ENCODE data around the gene SCUBE1.

SCUBE1 gene

DNA sequence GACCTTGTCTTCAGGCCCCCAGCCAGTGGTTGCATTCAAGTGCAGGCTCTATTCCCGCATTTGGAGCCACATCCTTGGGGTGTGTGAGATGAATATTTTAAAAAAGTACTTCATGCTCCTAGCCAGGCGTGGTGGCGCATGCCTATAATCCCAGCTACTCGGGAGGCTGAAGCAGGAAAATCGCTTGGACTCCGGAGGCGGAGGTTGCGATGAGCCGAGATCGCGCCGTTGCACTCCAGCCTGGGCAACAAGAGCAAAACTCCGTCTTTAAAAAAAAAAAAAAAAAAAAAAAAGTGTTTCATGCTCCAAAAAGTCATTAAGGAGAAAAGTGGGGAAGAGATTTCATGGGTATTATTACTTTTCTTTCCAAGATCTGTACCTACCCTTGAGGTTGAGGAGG lies 18.0 kb downstream of the SCUBE1 start:
- DNase-seq = no peak

DNA sequence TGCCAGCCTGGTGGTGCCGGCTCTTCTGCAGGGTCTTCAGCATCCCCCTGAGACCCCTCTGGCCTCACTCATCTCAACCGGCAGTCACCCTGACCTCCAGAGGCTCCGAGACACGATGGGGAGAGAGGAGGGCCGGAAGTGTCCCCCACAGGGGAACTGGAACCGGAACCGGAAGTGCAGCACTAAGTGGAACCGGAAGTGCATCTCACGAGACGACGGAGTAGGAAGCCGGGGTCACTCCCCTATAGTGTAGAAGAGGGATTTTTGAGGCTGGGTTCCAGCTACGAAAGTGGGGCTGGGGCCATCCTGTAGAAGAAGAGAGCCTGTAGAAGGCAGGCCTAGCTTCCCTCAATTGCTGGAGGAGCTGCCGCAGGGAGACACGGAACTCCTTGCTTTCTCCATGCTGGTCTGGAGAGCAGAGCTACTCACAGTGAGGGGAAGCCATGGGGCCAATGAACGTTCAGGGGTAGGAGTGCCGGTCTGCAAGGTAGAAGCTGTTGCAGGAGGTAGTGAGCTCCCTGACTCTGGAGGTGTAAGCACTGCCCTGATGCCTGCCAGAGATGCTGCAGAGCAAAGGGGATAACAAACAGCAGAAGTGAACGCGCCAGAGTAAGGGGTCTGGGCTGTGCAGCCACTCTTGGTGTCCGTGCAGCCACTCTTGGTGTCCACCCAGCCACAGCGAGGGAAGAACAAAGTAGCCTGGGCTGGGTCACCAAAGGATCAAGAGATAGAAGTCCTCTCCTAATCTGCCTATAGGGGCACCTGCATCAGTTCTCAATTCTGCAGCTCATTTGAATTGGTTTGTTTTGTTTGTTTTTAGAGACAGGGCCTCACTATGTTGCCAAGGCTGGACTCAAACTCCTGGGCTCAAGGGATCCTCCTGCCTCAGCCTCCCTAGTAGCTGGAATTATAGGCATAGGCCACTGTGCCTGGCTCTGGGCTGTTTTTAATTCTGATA lies 21.9 kb downstream of the SCUBE1 start:
- no peak for DNase-seq

DNA sequence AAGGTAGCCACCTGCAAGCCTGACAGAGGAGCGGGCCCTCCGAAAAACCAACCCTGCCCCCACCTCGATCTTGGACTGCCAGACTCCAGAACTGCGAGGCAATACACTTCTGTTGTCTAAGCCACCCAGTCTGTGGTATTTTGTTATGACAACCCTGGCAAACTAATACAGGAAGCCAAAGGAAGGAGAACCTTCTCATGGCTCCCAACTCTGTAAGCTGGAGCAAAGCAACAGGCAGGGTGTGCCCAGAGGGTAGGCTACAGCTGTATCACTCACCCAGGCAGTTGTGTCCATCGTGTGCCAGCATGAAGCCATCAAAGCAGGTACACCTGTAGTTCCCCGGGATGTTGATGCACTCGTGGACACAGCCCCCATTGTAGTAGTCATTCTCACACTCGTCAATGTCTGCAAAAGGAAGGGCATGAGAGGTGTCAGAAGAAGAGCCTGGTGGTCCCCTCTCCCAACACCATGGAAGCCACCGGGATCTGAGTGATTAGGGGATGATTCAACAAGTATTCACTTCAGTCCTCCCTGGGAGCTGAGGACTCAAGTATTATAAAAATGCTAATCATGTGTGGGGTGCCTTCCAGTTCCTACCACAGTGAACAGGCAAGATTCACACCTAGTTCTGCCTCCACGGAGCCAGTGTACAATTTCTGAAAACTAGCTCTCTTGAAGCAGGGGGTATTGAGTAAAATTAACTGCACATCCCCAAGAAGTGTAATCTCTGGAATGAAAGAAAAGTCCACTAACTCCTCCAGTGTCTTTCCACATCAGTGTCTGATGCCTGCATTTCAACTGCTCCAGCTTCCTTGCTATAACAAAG lies 23.3 kb downstream of the SCUBE1 start:
- DNase-seq = no peak

DNA sequence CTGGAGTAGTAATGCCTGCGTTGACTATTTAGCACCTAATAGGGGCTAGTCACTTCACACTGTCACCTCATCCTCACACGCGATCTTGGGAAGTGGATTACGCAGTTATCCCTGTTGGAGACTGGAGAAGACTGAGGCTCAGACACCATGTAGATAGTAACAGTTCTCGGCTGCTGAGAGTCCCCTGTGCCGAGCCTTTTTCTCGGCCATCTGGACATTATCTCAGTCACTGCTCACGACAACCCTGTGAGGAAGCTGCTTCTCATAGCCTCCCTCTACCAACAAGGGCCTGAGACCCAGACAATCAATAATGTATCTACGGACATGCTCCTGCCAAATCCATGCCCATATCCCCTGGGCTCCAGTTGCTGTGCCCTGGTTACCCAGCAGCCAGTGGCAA lies 25.9 kb downstream of the SCUBE1 start:
- no peak for DNase-seq

DNA sequence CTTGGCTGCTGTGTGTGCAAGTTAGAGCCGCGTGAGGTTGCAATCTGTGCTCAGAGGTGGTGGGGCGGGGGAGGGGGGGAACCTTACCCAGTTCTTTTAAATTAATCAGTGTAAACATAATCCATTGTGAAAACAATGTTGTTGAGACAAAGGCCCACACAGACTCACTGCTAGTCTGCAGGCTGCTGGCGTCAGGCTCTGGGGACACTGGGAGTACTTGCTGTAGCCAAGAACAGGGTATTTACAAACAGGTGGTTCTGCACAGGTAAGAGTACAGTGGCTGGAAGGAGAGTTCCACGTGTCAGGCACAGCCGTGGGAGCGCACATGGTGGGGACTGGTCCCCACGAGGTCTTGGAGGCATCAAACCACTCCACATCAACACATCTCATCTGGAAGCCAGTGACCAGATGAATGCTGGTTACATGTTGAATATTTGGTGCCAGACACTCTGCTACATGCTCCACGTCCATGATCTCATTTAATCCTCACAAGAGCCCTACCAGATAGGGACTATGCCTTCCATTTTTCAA lies 27.4 kb downstream of the SCUBE1 start:
- DNase-seq = no peak

DNA sequence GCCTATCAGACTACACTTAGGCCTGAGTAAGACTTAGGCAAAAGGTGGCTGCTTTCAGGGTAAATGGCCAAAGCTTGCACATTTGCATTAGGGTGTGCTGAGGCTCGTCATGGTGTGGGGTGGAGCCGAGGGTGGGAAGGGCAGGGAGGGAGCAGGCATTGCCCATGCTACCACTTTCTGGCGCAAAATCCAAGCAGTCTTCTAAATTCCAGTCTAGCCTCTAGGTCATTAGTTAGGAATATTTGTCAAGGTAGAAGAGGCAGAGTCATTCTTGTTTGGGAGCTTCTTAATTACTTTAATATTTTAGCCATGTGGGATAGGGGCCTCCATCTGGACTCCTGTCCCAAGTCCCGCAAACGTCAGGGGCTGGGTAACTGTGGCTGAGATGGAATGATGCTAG lies 28.6 kb downstream of the SCUBE1 start:
- no peak for DNase-seq

DNA sequence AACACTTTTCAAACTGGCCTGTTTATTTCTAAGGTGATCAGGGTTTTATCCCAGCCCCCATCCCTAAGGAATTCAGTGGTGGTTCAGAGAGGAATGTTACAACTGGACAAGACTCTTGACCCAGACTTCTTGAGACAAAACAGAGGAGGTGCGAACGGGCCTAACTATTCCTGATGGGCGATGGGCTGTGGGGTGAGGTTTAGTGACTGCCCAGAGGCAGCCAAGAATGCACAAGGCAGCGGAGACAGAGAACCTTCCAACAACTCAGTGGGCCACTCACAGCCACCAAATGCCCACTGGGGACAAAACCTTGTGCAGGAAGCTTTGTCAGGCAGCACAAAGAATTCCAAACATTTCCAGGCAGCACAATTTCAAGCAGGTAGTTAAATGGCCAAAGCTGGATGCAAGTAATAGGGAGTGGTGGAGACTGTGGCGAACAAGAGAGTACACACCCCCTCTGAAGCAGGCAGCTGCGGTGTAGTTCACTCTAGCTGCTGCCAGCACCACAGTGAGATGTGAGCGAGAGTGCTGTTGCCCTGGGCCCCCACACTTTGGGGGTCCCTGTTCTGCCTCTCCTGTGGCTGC lies 29.2 kb downstream of the SCUBE1 start:
- DNase-seq = no peak

DNA sequence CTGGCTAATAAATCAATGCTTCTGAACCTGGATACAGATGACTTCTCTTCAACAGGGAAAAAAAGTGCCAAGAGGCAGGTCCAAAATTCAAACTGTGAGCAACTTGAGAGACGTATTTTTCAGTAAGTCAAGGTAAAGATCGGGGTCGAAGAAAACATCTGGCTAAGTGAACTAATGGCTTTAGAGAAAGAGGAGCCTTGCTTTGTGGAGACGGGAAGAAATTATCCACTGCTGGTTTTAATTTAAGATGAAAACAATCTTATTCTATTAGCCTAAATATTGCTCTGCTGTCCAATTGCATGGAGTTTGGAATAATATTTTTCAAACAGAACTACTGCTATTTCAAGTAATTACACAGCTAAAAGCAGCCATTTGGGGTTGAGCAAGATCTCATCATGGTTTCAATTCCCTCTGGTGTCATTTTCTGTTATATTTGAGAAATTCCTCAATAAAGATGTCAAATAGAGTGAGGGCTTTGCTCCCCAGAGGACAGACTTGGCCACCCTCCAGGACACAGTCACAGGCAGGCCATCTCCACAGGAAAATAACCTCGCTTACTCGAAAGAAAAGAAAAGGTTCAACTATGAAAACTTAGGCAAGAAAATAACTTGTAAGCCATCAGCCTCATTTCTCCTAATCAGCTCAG lies 29.8 kb downstream of the SCUBE1 start:
- DNase-seq = no peak

DNA sequence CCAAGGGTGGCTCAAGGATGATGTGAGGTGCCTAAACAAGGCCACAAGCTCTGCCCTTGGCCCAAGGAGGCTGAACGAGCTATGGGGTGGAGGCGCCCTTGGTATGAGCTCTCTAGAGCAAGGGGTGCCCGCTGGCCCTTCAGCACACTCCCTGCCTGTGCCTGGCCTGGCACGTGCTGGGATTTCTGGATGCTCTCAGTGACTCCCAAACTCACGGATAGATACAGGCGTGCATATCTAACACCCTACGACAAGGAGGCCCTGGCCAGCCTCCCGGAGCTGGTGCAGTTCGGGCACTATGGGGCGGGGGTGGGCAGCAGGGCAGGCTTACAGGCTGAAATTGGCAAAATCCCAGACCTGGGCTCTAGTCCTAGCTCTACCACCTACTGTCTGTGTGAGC lies 30.6 kb downstream of the SCUBE1 start:
- DNase-seq = no peak

DNA sequence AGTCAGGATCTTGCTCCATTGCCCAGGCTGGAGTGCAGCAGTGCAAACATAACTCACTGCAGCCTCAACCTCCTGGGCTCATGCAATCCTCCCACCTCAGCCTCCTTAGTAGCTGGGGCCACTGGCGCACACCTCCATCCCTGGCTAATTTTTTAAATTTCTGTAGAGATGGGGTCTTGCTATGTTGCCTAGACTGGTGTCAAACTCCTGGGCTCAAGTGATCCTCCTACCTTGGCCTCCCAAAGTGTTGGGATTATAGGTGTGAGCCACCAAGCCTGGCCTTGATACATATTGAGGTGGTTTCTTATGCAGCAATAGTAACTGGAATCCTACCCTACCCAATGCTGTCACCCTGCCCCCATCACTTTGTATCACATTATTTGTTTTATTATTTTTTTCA lies 32.4 kb downstream of the SCUBE1 start:
- no peak for DNase-seq

DNA sequence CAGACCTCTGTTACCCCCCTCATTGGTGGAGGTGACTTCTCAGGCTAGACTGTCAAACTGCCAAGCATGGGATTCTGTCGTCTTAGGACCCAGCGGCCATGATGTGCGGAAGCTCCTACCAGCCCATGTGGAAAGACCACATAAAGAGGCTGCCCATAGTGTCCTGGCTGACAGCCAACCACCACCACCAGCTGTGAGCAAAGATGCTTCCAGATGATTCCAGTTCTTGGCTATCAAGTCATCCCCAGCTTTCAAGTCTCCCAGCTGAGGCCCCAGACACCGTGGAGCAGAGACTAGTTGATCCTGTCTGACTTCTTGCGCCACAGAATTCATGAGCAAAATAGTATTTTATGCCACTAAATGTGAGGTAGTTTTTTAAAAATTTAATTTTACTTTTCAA lies 32.9 kb downstream of the SCUBE1 start:
- no peak for DNase-seq

DNA sequence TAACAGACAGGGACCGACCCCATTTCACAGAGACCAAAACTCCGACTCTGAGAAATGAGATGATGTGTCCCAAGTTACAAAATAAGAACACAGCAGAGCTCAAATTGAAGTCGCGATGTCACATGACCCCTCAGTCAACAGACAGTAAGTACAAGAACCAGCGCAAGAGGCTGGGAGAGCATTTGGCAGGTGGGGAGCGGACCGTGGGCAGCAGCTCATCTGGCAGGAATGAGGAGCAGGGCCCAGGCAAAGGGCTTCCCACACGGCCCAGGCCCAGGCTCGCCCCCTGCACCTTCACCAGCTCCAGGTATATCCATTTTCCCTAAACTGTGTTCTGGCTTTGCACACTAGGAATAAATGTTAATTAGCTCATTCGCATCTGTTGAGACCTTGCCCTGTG lies 34.3 kb downstream of the SCUBE1 start:
- DNase-seq = no peak

DNA sequence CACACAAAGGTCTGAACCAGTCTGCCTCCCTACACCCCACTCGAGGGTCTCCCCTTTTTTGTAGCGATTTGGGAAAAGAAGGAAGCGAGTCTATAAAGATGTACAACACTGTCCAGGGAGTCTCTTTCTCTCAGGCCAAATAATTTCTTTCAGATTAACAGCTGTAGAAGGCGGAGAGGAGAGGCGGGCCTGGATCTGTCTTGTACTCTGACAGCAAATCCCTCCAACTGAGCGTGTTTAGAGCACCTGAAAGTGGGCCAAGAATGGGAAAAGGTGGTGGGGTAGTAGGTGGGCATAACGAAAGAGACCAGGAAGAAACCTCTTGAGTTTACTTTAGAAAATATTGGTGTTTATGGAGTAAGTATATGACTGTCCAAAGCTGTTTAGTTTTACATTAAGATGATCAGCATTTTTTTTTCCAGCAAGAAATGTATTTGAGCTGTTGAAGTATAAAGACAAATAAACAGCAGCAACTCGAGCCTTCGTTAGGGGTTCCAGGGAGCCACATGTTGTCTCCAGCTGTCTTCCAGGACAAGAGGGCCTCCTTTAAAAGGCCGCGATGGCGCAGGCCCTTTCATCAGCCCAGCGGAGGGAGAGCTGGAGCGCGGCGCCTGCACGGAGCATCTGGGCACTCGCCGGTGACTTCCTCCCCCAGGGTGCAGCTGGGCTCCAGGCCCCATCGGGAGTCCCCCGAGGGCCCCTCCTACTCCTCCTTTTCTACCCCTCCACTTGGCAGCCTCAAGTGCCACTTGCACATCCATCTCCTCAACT lies 34.9 kb downstream of the SCUBE1 start:
- no peak for DNase-seq

DNA sequence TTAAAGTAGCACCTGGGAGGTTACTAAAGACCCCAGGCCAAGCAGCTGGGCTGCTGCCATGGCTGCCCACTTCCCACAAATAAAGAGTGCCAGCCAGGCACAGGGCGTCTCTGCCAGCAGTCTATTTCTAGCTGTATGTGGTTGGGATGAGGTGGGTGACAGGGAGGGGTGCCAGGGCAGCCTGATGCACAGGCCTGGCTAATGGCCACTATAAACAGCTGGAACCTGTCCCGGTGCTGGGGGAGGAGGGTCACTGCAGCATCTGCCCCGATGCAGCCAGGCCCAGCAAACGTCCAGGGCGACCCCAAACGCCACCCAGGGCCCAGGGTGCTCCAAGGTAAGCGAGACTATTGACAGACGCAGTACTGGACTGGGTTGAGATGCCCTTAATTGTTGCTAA lies 37.4 kb downstream of the SCUBE1 start:
- no peak for DNase-seq

DNA sequence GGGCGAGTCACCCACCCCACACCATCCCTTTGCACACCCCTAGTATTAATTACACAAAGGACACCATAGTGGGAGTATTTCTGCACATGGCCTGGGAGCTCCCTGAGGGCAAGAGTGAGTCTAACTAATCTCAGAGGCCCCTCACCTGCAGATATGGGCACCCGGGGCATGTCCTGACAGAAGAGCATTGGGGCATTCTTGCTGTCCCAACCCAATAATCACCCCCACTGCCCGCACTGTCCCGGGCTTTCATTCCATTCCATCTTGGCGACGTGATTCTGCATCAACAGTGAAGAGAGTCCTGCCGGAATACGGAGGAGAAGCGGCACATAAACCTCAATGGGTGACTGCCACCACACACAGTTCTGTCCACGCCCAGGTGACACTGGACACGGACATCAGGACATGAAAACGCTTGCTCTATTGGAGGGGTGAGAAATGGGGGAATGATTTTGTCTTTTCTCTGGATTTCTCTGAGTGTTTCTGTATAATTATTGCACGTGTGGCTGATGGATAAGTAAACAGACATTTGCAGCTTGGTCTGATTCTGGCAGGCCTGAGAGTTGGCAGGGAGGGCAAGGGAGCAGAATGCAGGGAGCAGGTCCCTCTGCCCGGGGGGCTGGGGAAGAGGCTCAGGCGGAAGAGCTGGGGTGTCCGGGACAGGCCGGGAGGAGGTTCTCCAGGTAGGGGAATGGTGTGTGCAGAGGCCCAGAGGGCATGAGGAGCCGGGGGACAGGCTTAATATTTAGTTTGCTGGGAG lies 38.2 kb downstream of the SCUBE1 start:
- no peak for DNase-seq

DNA sequence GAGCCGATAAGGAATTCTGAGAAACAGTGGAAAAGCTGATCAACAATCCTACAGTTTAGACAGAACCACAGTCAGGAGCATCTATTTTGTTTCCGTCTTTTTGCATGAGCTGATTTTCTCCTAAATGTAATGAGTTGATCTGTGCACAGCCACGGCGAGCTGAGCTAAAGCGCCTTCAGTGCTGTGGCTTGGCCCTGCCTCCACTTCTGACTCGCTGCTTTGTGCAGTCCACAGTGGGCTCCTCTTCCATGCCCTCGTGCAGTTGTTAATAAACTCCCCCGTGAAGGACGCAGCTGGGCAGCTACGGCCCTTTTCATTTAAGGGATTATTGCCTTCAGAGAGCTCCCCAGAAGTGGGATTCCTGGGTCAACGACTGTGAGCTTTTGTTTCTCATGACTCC lies 39.4 kb downstream of the SCUBE1 start:
- no peak for DNase-seq

DNA sequence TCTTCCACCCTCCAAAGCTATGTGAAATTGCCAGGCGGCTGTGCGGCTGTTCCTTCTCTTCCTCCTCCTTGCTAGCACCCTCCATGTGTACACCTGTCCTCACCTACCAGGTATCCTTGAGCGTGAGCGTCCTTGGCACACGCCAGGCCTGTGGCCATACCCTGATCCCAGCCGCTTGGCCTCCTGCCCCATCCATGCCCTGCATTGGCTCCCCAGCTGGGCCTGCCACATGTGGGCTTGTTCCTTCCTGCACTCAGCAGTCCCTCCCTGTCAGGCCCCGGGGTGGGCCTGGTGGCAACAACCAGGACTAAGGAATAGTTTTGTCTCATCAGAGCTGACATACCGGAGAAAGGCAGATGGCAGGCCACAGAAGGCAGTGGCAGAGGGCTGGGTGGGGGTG lies 40.0 kb downstream of the SCUBE1 start:
- no peak for DNase-seq

DNA sequence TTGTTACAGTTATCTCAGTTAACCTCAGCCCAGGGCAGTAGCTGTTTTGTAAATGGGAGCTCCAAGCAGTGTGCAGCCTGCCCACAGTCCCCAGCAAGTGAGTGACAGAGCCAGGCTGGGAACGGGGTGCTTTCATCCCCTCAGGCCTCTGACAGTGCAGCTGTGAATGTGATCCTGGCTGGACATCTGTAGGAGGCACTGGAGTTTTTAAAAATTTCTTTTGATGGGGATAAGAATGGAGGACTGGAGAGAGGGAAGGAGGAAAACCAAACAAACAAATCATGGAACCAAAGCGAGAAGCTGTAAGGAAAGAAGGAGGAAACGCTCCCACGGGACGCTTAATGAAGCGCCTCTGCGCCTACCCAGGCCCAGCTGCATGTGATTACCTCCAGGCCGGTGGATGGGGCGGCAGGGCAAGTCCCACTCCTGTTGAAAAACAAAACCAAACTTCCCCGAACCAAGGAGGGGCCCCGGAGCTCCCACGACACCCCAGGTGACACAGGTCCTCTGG lies 40.6 kb downstream of the SCUBE1 start:
- DNase-seq = no peak

DNA sequence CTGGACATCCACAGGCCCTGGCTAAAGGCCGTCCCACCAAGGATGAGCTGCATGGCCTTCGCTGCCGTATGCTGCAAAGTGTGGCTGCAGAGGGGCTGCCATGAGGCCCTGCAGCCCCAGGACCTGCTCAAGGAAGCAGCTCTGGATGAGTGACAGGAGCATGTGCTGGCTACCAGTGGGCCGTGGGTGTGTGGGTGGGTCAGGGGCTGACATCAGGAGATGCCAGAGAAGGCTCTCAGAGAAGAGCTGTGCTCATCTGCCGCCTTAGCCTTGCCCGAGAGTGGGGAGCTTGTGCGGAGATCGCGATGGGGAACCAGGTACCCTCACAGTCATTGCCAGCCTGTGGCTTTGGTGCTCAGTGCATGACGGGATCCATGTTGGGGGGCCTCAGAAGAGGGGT lies 41.3 kb downstream of the SCUBE1 start:
- no peak for DNase-seq

DNA sequence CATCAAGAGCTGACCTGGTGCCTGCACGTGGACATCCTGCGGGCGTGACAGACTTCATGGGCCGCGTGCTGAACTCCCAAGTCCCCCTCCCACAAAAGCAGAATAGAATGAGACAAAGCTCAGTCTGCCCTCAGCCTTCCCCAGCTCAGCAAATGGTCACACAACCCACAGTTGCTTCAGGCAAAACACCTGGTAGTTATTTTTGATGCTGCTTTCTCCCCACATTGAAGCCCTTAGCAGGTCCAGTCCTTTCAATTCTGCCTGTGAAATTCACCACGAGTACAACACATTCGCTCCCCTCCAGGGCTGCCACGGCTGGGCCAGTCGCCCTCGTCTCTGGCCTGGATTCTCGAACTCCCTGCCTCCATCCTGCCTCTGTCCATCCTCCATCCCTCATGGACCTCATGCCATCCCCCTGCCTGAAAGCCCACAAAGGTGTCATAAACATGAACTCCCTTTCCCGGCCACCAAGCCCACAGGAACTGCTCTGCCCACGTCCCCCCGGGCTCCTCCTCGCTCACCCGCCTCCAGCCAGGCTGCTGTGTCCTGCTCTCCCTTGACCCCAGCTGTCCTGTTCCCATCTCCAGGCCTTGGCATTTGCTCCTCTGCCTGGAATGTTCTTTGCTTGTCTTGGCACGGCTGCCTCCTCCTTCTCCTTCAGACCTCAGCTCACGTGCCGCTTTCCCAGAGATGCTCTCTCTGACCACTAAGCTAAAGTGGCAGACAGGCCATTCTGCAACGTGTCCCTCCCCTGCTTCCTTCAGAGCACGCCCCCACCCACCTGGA lies 42.1 kb downstream of the SCUBE1 start:
- no peak for DNase-seq
